Upper lobe of left lung (tissue), 4 donors: ENCODE results near the gene P3R3URF.

Source experiments
- EP300 ChIP-seq, 4 donors: sonication (generic); formaldehyde crosslinking; IDR thresholded peaks; one replicate each; pipeline ENCODE4 v1.5.1; 2017; ENCODE audit warnings: antibody characterized with exemption in 4 of 4, control low read depth in 2 of 4
- POLR2A ChIP-seq, 4 donors: fragments of 450-650 bp; IDR thresholded peaks; one replicate each; pipeline ENCODE4 v1.5.1; 2016 to 2017; ENCODE audit warnings: antibody characterized with exemption in 4 of 4, mild to moderate bottlenecking in 2 of 4
- POLR2AphosphoS5 ChIP-seq, 2 donors: sonication (generic); formaldehyde crosslinking; IDR thresholded peaks; one replicate each; pipeline ENCODE4 v1.5.1; 2017; ENCODE audit warnings: antibody characterized with exemption in 2 of 2
- TF ChIP-seq, protein P1 (sequence below), 6 experiments: fragments of 450-650 bp in 4 of 6; fragments of 200-600 bp in 2 of 6; sonication (generic) in 2 of 6; IDR thresholded peaks; one replicate each; pipeline ENCODE4 v1.5.1; 2016 to 2019; ENCODE audit warnings: antibody characterized with exemption in 6 of 6

DNA sequence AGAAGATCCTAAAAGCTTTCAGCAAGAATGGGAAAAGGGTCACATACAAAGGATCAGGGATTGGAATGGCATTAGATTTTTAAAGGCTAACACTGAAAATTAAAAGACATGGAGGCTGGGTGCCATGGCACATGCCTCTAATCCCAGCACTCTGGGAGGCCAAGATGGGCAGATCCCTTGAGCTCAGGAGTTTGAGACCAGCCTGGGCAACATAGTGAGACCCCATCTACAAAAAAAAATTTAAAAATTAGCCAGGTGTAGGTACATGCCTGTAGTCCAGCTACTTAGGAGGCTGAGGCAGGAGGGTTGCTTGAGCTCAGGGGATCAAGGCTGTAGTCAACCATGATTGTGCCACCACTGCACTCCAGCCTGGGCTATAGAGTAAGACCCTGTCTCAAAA, 39.2 kb upstream of the P3R3URF start:
- TF ChIP-seq, protein P1, sequence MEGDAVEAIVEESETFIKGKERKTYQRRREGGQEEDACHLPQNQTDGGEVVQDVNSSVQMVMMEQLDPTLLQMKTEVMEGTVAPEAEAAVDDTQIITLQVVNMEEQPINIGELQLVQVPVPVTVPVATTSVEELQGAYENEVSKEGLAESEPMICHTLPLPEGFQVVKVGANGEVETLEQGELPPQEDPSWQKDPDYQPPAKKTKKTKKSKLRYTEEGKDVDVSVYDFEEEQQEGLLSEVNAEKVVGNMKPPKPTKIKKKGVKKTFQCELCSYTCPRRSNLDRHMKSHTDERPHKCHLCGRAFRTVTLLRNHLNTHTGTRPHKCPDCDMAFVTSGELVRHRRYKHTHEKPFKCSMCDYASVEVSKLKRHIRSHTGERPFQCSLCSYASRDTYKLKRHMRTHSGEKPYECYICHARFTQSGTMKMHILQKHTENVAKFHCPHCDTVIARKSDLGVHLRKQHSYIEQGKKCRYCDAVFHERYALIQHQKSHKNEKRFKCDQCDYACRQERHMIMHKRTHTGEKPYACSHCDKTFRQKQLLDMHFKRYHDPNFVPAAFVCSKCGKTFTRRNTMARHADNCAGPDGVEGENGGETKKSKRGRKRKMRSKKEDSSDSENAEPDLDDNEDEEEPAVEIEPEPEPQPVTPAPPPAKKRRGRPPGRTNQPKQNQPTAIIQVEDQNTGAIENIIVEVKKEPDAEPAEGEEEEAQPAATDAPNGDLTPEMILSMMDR (IDR thresholded peaks at IDR 0.05): no peak
- TF ChIP-seq POLR2AphosphoS5 (IDR thresholded peaks at IDR 0.05) (no peak), POLR2A (IDR thresholded peaks at IDR 0.05) (no peak), EP300 (IDR thresholded peaks at IDR 0.05) (no peak)
